ENCODE results near the gene RBFOX2. TPM values are rescaled to one million over a fixed set of nuclear protein-coding genes. Genes with fewer than 3 reads are reported as not detected.

Gene RBFOX2
- total RNA-seq, 1 experiment from 2014 or later, result 61.5 TPM

- in situ Hi-C loops (cut with HindIII; ENCODE audit: low pct_unique_long_range_greater_than_20kb, low sequenced_read_pairs), result no loop called here
- DNase-seq (ENCODE audit: low read depth), result no peak
Measured at GRCh38 chr22:35894464-35894878, 134.2 kb downstream of the RBFOX2 start.

DNA sequence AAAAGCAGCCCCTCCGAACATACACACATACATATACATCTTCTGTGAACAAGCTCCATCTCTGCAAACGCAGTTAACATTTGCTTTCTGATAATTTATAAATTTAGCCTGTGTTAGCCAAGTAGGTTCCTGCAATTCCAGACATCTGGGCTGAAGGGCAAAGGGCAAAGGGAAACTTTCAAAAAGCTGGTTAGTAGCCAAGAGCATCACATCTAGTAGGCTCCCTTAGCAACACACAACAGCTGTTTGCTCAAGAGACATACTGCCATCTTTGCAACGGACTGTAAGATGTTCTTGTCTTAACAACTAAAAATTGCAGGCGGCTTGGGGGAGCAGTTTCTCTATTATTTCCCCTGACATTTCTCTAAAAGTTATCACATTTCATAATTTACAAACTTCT, 134.9 kb downstream of the RBFOX2 start:
- no peak for DNase-seq (ENCODE audit: low read depth)
- in situ Hi-C loops (cut with HindIII; ENCODE audit: low pct_unique_long_range_greater_than_20kb, low sequenced_read_pairs), result no loop called here

DNA sequence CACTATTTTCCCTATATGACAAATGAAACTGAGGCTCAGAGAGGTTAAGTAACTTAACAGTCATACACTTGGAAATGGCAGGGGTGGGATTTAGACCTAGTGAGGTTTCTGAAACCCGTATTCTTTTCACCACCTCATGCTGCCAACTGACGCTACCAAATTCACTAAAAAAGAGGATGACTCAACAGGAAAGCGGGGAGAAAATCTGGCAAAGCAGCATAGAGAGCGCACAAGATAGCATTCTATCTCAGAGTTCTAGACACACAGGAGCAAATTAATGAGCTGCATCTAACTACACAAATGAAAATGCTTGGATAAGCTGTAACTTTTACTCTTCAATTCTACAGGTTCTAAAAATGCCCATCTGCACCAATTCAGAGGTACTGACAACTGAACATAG, 136.4 kb downstream of the RBFOX2 start:
- in situ Hi-C loops (cut with HindIII; ENCODE audit: low pct_unique_long_range_greater_than_20kb, low sequenced_read_pairs), result no loop called here
- no peak for DNase-seq (ENCODE audit: low read depth)

GRCh38 chr22:35891442-35891841, 137.2 kb downstream of the RBFOX2 start:
- no peak for DNase-seq (ENCODE audit: low read depth)
- in situ Hi-C loops (cut with HindIII; ENCODE audit: low pct_unique_long_range_greater_than_20kb, low sequenced_read_pairs), result no loop called here

GRCh38 chr22:35889071-35889470, 139.6 kb downstream of the RBFOX2 start:
- no peak for DNase-seq (ENCODE audit: low read depth)

DNA sequence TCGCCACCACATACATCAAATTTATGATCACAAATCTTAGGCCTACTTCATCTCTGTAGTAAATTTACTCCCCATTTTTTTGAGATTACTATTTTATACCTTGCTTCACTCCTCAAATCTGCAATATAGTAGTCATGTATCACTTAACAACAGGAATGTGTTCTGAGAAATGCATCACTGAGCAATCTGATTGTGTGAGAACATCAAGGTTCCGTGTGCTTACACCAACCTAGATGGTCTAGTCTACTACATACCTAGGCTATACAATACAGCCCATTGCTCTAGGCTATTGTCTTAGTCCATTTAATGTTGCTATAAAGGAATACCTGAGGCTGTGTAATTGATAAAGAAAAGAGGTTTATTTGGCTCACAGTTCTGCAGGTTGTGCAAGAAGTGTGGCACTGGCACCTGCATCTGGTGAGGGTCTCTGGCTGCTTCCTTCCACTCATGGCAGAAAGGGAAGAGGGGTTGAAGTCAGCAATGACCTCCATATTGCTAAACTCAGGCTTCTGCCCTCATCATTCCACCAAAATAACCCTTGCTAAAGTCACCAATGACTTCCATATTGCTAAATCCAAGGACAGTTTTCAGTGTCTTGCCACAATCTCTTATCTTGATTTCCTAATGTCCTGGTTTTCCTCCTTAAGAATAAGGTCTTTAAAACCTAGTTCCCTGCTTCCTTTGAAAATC, 140.3 kb downstream of the RBFOX2 start:
- DNase-seq (ENCODE audit: low read depth), result no peak
- in situ Hi-C loops (cut with HindIII; ENCODE audit: low pct_unique_long_range_greater_than_20kb, low sequenced_read_pairs), result no loop called here

More at GRCh38 chr22:35889071-35889470, 139.6 kb downstream of the RBFOX2 start:
- in situ Hi-C loops (cut with HindIII; ENCODE audit: low pct_unique_long_range_greater_than_20kb, low sequenced_read_pairs), result no loop called here

- in situ Hi-C loops (cut with HindIII; ENCODE audit: low pct_unique_long_range_greater_than_20kb, low sequenced_read_pairs), result no loop called here
- DNase-seq (ENCODE audit: low read depth), result peak; percentile 28
Measured at GRCh38 chr22:35887296-35887875, 141.2 kb downstream of the RBFOX2 start.

DNA sequence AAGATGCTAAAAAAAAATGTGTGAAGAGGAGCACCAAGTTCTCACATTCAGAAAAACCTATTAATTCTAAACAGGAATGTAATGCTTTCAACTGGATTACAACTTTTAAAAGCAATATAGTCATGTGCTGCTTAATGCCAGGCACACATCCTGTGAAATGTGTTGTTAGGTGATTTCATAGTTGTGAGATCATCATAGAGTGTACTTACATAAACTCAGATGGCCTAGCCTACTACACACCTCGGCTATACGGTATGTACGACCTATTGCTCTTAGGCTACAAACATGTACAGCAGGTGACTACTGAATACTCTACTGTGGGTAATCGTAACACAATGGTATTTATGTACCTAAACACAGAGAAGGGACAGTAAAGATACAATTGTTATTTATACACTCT, 142.3 kb downstream of the RBFOX2 start:
- in situ Hi-C loops (cut with HindIII; ENCODE audit: low pct_unique_long_range_greater_than_20kb, low sequenced_read_pairs), result no loop called here
- no peak for DNase-seq (ENCODE audit: low read depth)

GRCh38 chr22:35884529-35884928, 144.1 kb downstream of the RBFOX2 start:
- in situ Hi-C loops (cut with HindIII; ENCODE audit: low pct_unique_long_range_greater_than_20kb, low sequenced_read_pairs), result no loop called here
- no peak for DNase-seq (ENCODE audit: low read depth)

GRCh38 chr22:35883031-35883620, 145.5 kb downstream of the RBFOX2 start:
- in situ Hi-C loops (cut with HindIII; ENCODE audit: low pct_unique_long_range_greater_than_20kb, low sequenced_read_pairs), result no loop called here
- no peak for DNase-seq (ENCODE audit: low read depth)

- DNase-seq (ENCODE audit: low read depth), result no peak
- in situ Hi-C loops (cut with HindIII; ENCODE audit: low pct_unique_long_range_greater_than_20kb, low sequenced_read_pairs), result no loop called here
Measured at GRCh38 chr22:35882211-35883030, 146.2 kb downstream of the RBFOX2 start.

DNA sequence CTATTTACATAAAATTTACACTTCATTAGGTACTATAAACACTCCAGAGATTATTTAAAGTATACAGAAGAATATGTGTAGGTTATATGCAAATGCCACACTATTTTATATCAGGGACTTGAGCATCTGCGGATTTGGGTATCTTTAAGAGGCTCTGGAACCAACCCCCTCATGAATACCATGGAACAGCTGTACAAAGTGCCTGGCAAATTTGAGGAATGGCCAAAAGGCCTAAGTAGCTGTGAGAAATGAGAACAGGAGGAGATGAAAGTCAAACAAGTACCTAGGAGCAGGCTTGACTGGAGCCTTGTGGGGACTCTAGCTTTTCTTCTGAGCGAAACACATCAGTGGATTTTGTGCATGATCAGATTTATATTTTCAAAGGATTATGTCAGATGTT, 149.3 kb downstream of the RBFOX2 start:
- in situ Hi-C loops (cut with HindIII; ENCODE audit: low pct_unique_long_range_greater_than_20kb, low sequenced_read_pairs), result no loop called here
- DNase-seq (ENCODE audit: low read depth), result no peak

DNA sequence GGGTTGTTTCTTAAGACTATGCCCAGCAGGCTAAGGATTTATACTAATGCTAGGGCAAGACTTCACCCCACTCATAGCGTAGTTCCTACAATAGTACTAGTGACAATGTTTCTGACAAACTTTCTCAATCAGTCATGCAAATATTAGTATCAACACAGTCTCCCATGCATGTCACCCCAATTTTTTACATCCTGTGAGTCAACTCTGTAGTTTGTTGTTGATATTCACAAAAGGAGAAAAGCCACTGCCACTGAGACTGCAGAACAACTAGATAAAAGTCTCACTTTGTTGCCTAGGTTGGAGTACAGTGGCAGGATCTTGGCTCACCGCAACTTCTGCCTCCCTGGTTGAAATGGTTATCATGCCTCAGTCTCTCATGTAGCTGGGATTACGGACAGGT, 155.2 kb downstream of the RBFOX2 start:
- in situ Hi-C loops (cut with HindIII; ENCODE audit: low pct_unique_long_range_greater_than_20kb, low sequenced_read_pairs), result no loop called here

GRCh38 chr22:35872451-35872850, 156.2 kb downstream of the RBFOX2 start:
- no peak for DNase-seq (ENCODE audit: low read depth)
- in situ Hi-C loops (cut with HindIII; ENCODE audit: low pct_unique_long_range_greater_than_20kb, low sequenced_read_pairs), result no loop called here

More for the DNA sequence above, 155.2 kb downstream of the RBFOX2 start:
- no peak for DNase-seq (ENCODE audit: low read depth)

DNA sequence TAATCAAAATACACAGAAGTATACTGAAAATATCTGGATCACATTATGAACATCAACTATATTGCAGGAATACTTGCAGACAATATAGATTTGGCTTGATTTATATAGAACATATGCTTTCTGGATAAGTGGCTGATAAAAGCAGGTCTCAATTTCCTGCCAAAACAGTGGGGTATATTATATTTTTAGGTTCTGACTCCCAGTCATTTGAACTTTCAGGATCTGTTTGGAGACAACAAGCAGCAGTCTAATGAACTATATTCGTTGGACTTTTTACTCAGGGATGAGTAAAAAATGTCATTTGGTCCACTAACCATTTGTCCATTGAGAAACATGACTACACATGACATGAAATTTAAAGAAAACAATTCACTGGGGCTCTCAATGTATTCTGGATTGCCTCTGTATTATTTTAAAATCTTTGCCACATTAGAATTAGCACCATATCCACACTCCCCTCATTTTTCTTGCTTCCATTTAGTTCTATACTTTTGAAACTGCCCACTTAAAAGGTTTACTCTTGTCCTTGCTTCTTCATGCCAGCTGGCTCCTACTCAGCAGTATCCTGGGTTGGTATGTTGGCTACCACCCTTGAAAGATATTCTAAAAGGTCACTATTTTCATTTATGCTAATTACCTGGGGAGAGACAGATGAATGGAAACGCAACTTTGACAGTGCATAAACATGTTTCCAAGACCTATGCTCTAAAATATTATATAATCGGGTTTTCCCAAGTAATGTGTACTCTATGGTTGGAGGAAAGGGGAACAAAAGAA, 157.9 kb downstream of the RBFOX2 start:
- no peak for DNase-seq (ENCODE audit: low read depth)
- in situ Hi-C loops (cut with HindIII; ENCODE audit: low pct_unique_long_range_greater_than_20kb, low sequenced_read_pairs), result no loop called here

GRCh38 chr22:35868938-35869337, 159.7 kb downstream of the RBFOX2 start:
- DNase-seq (ENCODE audit: low read depth), result no peak
- in situ Hi-C loops (cut with HindIII; ENCODE audit: low pct_unique_long_range_greater_than_20kb, low sequenced_read_pairs), result no loop called here

GRCh38 chr22:35866651-35867050, 162.0 kb downstream of the RBFOX2 start:
- no peak for DNase-seq (ENCODE audit: low read depth)
- in situ Hi-C loops (cut with HindIII; ENCODE audit: low pct_unique_long_range_greater_than_20kb, low sequenced_read_pairs), result no loop called here

- no peak for DNase-seq (ENCODE audit: low read depth)
- in situ Hi-C loops (cut with HindIII; ENCODE audit: low pct_unique_long_range_greater_than_20kb, low sequenced_read_pairs), result no loop called here
Measured at GRCh38 chr22:35864545-35865165, 164.0 kb downstream of the RBFOX2 start.

All from Caki2 (cell line).